Uterus (tissue), 2 donors: ENCODE data around the gene CTDSP1.

Source experiments
- CTCF ChIP-seq, 4 experiments: fragments of 200-600 bp in 2 of 4; fragments of 450-650 bp in 2 of 4; sonication (generic) in 2 of 4; IDR thresholded peaks; one replicate each; pipeline ENCODE4 v1.5.1; 2016 to 2019; ENCODE audit warnings: antibody characterized with exemption in 4 of 4, mild to moderate bottlenecking in 2 of 4, moderate library complexity in 1 of 4
- POLR2A ChIP-seq, 2 donors: fragments of 450-650 bp; IDR thresholded peaks; one replicate each; pipeline ENCODE4 v1.6.1; 2016; ENCODE audit warnings: antibody characterized with exemption in 2 of 2, mild to moderate bottlenecking in 1 of 2, moderate library complexity in 1 of 2

- TF ChIP-seq CTCF (IDR thresholded peaks at IDR 0.05) (no peak), POLR2A (IDR thresholded peaks at IDR 0.05) (no peak)
Measured at GRCh38 chr2:218381916-218382366, 17.7 kb upstream of the CTDSP1 start, which contains the start of gene SLC11A1.
